Endometrial microvascular endothelial cells (primary cell): ENCODE measurements around the gene NBEAL2. TPM values are rescaled to one million over a fixed set of nuclear protein-coding genes. Genes with fewer than 3 reads are reported as not detected.
"Not testable (repeated sequence)": the region's sequence is repeated elsewhere in the genome, so short reads cannot be mapped to it uniquely, and the experiment has no call there.

Source experiments
- in situ Hi-C: cut with HindIII; loops from 2 replicates; pipeline ENCODE4 v1.10.0; 2017; ENCODE audit warnings: low sequenced_read_pairs, low pct_unique_long_range_greater_than_20kb; ENCODE audit errors: inconsistent ontology term
- total RNA-seq: library from RNA; depleted of rRNA; stranded (reverse); fragments of >200 nt; gene quantifications from one replicate; pipeline ENCODE4 v1.2.3, GENCODE V29; 2015; ENCODE audit errors: inconsistent ontology term

NBEAL2 gene
- total RNA-seq, 1 donor from 2014 or later: 39.9 TPM

DNA sequence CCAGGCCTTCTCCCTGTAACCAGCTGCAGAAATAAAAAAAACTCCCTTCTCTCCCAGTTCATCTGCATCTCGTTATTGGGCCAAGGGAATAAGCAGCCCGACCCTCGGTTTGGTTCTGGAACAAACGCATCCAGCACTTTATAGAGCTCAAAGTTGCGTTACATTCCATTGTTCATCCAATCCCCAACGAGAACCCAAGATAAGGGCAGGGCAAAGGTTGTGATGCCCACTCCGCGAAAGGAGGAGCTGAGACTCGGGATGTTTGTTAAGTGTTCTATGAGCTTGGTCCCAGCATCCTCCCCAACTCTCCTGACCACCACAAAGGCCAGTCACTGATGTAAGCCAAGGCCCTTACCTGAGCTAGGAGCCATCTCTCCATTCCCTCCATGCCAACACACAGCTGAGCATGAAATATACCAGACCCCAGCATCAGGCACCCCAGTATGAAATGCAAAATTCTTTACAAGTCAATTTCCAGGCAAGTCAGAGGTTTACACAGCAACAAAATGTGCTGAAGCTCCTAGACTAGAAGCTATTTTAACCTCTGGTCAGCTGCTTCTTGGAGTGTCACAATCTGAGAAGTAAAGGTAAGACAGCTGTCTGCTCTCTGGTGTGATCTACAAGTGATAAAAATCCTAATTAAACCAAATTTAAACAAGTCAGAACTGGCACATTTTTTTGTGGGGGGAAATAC lies 20.9 kb upstream of the NBEAL2 start:
- in situ Hi-C loops: no loop called here

DNA sequence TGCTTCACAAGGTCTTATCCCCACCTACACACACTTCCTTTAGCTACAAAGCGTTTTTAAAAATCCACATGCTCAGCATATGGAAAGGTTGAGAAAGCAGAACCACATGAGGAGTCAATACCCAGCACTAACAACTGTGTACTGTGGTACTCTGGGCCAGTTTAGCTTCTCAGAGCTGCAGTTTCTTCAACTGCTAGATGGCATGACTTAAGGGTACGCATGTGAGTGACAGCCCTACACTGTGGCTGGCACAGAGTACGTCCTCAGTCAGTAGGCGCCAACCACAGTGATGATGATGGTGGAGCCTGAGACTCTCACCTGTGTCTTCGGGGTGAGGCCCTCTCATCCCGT lies 20.3 kb upstream of the NBEAL2 start:
- in situ Hi-C loops: no loop called here

DNA sequence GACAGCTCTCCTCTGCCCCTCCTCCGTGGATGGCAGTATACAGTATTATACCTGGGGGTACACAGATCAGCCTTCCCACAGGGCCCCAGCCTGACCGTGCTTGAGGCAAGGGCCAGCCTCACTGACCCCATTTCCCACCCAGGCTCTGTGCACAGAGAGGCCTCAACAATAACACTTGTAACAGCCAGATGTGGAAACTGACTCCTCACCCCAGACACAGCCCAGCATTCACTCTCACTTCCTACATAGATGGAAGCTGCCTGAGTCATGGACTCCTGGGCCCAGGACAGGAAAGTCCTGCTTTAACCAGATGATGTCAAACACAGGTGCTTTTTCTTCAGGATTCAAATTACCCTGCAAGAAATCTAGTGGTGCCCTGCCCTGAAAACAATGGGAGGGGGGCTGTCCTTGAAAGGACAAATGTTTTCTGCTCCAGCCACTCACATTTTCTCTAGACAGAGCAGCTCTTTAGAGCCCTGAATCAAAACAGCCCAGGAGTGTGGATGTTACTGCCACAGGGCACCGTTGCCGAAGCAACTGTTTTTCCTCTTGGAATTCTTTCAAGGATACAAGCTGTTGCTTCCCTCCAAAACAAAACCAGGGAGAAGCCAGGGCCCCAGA lies 19.3 kb upstream of the NBEAL2 start:
- in situ Hi-C loops: no loop called here

DNA sequence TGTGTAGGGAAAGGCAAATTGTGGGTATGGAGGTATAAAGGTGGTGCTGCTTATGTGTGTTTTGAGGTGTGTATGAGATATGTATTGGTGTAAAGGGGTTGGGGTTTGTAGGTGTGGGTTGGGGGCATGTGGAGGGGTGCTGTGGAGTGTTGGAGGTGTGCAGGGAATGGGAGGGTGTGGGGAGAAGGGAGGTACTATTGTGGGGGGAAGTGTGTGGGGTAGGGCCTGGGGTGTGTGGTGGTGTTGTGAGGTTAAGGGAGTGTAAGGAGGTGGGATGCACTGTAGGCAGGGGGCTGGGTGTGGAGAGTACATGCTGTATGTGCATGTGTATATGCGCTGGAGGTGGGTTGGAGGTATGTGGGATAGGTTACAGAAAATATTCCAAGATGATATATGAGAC lies 18.6 kb upstream of the NBEAL2 start:
- in situ Hi-C loops: no loop called here

DNA sequence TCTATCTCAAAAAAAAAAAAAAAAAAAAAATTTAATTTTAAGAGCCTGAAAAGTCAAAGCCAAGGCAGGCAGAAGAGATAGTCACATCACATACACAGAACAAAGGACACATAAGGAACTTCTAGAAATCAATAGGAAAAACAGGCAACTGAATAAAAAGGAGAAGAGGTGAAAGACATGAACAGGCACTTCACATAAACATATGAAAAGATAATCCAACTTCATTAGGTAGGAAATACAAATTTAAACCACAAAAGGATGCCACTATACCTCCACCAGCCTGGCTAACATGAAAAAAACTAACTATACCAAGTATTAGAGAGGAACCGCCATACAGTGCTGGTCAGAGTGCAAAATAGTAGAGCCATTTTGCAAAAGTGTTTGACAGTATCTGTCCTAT lies 17.0 kb upstream of the NBEAL2 start:
- in situ Hi-C loops: no loop called here

DNA sequence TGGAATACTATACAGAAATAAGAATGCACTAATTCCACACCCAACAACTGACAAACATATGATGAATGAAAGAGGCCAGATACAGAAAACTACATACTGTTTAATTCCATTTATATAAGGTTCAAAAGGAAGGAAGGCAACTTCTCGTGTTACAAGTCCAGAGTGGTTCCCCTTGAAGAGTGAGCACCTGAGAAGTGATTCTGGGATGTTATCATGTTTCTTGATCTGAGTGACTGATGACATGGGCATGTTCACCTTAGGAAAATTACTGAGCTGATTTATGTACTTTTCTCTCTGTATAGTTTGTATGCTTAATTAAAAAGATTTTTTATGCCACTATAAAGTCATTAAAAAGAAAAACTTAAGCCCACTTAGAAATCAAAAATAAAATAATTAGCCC lies 16.5 kb upstream of the NBEAL2 start:
- in situ Hi-C loops: no loop called here

DNA sequence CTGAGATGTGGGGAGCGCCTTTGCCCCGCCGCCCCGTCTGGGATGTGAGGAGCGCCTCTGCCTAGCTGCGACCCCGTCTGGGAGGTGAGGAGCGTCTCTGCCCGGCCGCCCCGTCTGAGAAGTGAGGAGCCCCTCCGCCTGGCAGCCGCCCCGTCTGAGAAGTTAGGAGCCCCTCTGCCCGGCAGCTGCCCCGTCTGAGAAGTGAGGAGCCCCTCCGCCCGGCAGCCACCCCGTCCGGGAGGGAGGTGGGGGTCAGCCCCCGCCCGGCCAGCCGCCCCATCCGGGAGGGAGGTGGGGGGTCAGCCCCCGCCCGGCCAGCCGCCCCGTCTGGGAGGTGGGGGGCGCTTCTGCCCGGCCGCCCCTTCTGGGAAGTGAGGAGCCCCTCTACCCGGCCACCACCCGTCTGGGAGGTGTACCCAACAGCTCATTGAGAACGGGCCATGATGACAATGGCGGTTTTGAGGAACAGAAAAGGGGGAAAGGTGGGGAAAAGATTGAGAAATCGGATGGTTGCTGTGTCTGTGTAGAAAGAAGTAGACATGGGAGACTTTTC lies 15.4 kb upstream of the NBEAL2 start:
- in situ Hi-C loops: not testable (repeated sequence)

DNA sequence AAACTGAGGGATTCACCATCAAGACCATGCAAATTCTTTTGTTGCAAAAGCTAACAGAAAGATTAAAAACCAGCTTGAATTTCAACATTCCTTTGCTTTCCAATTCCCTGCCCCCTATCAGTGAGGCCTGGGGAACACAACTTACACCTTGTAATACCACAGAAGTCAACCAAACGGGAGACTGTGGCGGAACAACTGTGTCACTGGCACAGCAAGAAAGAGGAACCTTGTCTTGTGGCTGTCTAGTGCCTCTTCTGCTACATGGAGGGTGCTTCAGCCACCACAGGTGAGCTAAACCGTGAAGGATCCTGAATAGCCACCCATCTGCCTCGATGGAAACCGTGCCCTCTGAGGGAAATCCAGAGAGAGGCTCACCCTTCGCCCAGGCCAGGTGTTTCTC lies 14.3 kb upstream of the NBEAL2 start:
- in situ Hi-C loops: no loop called here

DNA sequence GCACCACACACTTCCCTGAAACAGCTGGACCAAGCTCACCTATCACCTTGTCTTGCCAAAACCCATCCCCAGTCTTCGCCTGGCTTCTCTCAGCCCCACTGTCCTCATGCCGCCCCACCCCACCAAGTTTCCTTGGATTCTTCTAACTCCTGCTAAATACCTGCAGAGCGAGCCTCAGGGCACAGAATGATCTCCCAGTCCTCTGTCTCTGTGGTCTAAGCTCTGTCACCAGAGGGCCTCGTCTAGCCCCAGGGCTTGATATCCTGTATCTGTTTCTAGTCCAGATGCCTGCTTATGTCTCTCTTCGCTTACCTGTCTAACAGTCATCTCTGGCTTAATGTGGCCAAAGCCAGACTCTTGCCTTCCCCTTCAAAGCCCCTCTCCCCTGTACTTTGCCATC lies 12.7 kb upstream of the NBEAL2 start:
- in situ Hi-C loops: no loop called here

DNA sequence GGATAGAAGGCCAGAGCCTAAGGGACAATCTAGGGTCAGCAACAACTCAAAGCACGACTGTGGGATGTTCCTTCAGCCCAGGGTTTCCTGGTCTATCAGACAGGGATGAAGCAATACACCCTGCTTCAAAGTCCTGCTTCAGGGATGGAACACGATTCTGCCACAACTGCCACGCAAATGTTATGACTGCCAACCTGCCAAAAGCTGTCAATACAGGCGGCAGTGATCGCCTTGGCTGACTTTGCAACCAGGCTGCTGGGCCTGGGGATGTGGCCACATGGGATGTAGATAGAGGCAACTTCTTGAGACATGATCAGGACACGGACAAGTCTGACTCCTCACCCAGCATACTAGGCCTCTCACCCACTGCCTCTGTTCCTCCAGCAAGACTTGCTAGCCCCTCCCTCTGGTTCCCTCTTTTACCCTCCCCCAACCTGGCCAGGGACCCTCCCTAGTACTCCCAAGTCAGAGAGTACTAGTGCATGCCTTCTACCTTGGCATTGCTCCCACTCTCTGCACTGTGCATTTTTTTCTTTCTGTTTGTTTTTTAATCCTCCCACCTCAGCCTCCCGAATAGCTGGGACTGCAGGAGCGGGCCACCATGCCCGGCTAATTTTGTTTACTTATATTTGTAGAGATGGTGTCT lies 10.6 kb upstream of the NBEAL2 start:
- in situ Hi-C loops: no loop called here

DNA sequence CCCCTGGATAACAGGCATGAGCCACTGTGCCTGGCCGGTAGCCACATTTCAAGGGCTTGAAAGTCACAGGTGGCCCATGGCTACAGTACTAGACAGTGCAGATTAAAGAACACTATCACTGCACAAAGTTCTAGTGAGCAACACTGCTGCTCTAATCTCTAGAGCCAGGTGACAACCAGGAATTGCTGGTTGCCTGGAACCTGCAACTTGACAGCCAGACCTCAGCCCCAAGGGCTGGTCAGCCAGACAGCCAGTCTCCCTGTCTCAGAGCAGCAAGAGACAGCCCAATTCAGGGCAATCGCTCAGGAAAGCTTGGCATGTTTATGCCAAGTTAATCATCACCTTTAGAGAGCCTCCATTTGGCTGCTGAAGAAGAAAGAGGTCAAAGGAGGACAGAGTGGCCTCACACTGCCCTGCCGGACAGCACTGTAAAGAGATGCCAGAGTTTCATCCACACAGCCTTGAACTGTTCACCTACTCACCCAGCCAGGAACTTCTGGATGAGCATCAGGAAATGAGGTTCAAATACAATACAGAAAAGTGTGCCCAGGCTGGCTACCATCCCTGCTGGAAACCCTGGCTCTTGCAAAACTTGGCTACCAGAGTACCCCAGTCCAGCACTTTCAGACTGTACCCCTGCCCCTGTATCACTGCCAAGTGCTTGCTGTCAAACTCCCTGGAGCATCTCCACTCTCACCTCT lies 8.9 kb upstream of the NBEAL2 start:
- in situ Hi-C loops: no loop called here

DNA sequence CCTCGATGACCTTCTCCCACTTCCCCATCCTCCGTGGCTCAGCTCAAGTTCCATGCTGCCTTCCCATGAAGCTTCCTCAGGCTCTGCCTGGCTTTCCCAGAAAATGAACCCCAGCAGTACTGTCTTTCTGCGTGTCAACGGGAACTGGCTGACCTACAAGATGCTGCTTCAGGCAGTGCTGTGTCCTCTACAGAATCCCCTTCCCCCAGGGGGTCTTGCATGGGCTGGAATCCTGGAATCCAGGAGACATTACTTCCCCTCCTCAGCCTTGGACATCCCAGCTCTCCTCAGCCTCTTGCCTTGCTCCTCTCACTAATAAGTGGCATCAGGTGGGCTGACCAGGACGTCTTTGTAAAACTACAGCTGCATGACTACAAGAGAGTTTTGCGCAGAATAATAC lies 8.3 kb upstream of the NBEAL2 start:
- in situ Hi-C loops: no loop called here

DNA sequence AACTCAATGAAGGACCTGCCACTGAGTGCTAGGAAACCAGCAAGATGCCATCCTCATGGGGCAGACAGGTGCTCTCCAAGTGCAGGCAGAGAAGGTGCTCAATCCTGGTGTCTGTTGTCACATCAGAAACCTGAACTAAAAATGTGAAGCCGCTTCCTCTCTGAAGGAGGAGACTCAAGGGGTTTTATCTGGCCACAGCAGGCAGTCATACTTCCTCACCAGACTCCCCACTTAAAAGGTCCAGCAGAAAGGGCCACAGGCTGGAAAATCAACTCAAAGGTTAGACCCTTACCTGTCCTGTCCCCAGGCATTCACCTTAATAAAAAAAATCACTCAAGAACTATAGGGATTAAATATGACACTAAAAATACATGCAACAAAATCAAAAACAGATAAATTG lies 7.7 kb upstream of the NBEAL2 start:
- in situ Hi-C loops: no loop called here

DNA sequence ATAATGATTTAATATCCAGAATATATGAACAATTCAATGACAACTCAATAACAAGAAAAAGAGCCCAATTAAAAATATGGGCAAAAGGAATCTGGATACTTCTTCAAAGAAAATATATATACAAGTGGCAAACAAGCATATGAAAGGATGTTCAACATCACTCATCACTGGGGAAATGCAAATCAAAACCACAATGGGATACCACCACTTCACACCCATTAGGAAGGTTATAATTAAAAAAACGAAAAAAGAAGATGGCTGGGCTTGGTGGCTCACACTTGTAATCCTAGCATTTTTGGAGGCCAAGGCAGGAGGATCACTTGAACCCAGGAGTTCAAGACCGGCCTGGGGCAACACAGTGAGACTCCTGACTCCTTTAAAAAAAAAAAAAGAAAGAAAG lies 7.1 kb upstream of the NBEAL2 start:
- in situ Hi-C loops: no loop called here

DNA sequence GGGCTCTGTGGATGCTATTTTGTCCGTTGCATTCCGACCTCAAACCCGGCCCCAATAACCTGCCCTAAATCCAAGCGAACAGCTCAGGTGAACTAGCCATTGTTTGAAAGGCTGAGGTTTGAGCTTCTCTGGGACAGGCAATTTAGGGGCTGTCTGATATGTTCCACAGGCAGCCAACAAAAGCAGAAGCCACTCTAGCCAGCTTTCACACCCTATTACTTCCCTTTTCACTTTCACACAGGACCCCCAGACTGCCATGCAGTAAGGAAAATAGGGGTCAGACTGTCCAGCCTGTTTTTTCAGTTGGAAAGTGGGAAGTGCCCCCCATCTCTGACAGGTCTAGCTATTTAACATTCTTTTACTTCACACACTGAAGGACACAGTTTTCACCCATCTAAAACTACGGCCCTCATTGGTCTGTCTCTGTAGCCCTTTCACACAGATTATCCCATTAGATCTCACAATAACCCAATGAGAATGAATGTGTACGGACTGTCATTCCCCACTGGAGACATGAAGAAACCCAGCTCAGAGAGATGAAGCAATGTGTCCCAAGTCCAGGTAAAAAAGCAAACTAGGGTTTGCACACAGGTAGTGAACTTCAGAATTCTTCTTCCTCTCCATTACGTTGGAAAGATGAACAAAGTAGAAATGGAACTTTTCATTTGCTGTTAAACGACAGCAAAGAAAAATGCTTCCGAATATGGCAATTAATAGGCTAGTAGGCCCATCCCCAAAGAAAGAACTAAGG lies 4.9 kb upstream of the NBEAL2 start:
- in situ Hi-C loops: no loop called here

DNA sequence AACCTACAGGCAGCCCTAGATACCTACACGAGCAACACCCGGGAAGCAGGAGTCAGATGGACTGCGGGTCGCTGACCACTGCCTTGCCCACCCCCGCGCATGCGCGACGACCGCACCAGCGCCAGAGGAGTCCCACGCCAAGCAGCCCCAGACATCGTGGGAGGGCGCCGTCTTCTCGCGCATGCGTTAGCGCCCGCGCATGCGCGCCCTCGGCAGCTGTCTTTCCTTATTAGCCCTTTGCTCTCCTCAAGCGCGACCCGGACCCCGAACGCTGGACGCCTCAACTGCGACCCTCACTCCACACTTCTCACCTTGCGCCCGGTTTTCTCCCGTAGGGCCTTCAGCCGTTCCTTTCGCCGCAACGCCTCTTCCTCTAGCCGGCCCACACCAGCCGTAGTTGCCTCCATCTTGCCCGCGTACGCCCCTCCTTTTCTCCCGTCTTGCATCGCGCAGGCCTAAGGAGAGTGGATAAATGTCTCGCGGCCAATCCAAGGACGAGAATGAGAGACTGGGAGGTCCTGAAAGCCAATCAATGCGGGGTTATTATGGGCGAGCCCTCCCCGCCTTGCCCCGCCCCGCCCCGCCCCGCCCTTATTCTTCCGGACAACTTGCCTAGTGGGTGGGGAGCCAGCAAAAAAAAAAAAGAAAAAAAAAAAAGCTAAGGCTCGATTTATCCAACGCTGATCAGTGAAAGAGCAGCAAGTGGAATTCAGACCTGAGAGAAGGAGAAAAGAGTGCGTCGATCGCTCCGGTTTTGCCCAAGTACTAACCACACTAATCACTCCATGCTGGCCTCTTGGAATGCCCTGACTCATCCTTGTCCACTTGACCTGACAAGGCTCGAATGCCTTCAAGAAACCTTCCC lies 2.9 kb upstream of the NBEAL2 start, which contains the start of gene CCDC12:
TSS of gene CCDC12 (minus strand) at position 420 of the 865 bp plus-strand sequence. CDS start at position 407, 13 bp downstream.
- in situ Hi-C loops: no loop called here

DNA sequence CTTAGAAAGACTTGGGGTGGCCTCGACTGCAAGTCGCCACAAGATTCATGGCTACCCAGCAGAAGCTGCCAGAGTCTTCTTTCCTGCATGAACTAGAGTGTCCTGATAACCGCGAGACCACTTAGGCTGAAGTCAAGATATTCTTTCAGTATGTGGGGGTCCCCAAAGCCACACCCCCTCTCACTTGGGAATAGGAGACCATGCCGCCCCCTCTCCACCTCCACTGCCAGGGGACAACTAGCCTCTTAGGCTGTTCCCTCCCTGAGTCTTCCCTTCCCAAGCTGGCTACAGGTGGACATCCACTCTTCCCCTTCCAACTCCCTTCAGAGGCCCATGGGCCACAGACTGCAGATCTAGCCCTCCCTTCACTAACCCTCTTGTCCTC lies 1.7 kb upstream of the NBEAL2 start:
- in situ Hi-C loops: no loop called here

DNA sequence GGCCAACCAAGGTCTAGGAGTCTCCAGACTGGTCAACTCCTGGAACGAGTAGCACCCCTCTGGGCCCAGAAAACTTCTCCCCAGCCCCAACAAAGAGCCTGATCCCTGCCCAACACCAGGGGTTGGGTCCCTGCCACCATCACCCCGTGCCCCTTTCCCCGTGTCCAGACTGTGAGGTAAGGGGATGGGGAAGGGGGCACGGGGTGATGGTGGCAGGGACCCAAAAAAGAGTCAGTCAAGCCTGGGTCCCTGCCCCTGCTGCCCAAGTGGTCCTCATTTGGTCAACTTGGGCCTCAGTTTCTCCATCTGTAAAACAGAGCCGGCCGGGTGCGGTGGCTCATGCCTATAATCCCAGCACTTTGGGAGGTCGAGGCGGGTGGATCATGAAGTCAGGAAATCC lies 1.1 kb upstream of the NBEAL2 start:
- in situ Hi-C loops: no loop called here
